WERI-Rb-1 (cell line): ENCODE results near the gene GPR156.

ENCODE experiments used
- DNase-seq: peaks from one replicate; pipeline ENCODE4 v3.0.0-alpha.2; 2020
- H3K27ac ChIP-seq: fragments of 250-450 bp; sonication (Bioruptor Pico); 2 replicates; pipeline ENCODE4 v1.5.1; 2020; ENCODE audit warnings: mild to moderate bottlenecking, moderate library complexity
- H3K27me3 ChIP-seq: fragments of 250-450 bp; sonication (Bioruptor Pico); 2 replicates; pipeline ENCODE4 v1.5.1; 2021; ENCODE audit warnings: mild to moderate bottlenecking, low read depth, moderate library complexity; ENCODE audit not compliant: insufficient read depth, severe bottlenecking
- H3K36me3 ChIP-seq: fragments of 250-450 bp; sonication (Bioruptor Pico); 2 replicates; pipeline ENCODE4 v1.5.1; 2020; ENCODE audit warnings: mild to moderate bottlenecking, moderate library complexity
- H3K4me3 ChIP-seq: 2 replicates; pipeline ENCODE4 v1.5.1; 2011; ENCODE audit warnings: low read depth, mild to moderate bottlenecking, control low read depth, low read length
- H3K9me3 ChIP-seq: fragments of 250-450 bp; sonication (Bioruptor Pico); 2 replicates; pipeline ENCODE4 v1.5.1; 2021; ENCODE audit warnings: mild to moderate bottlenecking, moderate library complexity; ENCODE audit not compliant: severe bottlenecking
- CTCF ChIP-seq: IDR thresholded peaks from 2 replicates; pipeline ENCODE4 v1.5.1; 2011; ENCODE audit warnings: low read depth, mild to moderate bottlenecking, control low read depth, inconsistent platforms, low read length

Gene GPR156

GRCh38 chr3:120280566-120280965, 4.5 kb downstream of the GPR156 start:
- Histone ChIP-seq H3K9me3 (no peaks in the 10 kb centered on the region), H3K27ac (no peak overlapping the region), H3K27me3 (no peaks in the 10 kb centered on the region), H3K36me3 (no peaks in the 10 kb centered on the region), H3K4me3 (no peak overlapping the region)
- no peak for DNase-seq
- no peak for TF ChIP-seq CTCF

- Histone ChIP-seq H3K9me3 (no peaks in the 10 kb centered on the region), H3K27me3 (no peaks in the 10 kb centered on the region), H3K4me3 (no peak overlapping the region), H3K27ac (no peak overlapping the region), H3K36me3 (no peaks in the 10 kb centered on the region)
- no peak for DNase-seq
- TF ChIP-seq CTCF: no peak
These were observed 5.0 kb downstream of the GPR156 start for GRCh38 chr3:120280026-120280425.

- no peaks in the 10 kb centered on the region for H3K9me3 ChIP-seq
- H3K36me3 ChIP-seq: no peaks in the 10 kb centered on the region
- H3K27me3 ChIP-seq: no peaks in the 10 kb centered on the region
- no peak overlapping the region for H3K27ac ChIP-seq
- no peak for DNase-seq
- no peak overlapping the region for H3K4me3 ChIP-seq
- no peak for TF ChIP-seq CTCF
These were observed 8.3 kb downstream of the GPR156 start for GRCh38 chr3:120276767-120277166.

GRCh38 chr3:120275618-120276017, 9.4 kb downstream of the GPR156 start:
- no peak overlapping the region for H3K4me3 ChIP-seq
- no peak for TF ChIP-seq CTCF
- no peaks in the 10 kb centered on the region for H3K27me3 ChIP-seq
- H3K9me3 ChIP-seq: no peaks in the 10 kb centered on the region
- H3K36me3 ChIP-seq: no peaks in the 10 kb centered on the region
- no peak for DNase-seq
- H3K27ac ChIP-seq: no peak overlapping the region

GRCh38 chr3:120274739-120275167, 10.3 kb downstream of the GPR156 start:
- Histone ChIP-seq H3K27me3 (no peaks in the 10 kb centered on the region), H3K4me3 (no peak overlapping the region), H3K9me3 (no peaks in the 10 kb centered on the region), H3K36me3 (no peaks in the 10 kb centered on the region), H3K27ac (no peak overlapping the region)
- DNase-seq: no peak
- TF ChIP-seq CTCF: no peak

- H3K4me3 ChIP-seq: peak overlapping the region; percentile 28
- TF ChIP-seq CTCF: no peak
- peaks cover under 1% of the 10 kb centered on the region for H3K9me3 ChIP-seq
- no peaks in the 10 kb centered on the region for H3K36me3 ChIP-seq
- peak; percentile 53 for DNase-seq
- H3K27ac ChIP-seq: peak overlapping the region; percentile 52
- H3K27me3 ChIP-seq: no peaks in the 10 kb centered on the region
These were observed 12.7 kb downstream of the GPR156 start for GRCh38 chr3:120272286-120272685.
